Measurements from ENCODE around the gene PDE6G.

The PDE6G gene

DNA sequence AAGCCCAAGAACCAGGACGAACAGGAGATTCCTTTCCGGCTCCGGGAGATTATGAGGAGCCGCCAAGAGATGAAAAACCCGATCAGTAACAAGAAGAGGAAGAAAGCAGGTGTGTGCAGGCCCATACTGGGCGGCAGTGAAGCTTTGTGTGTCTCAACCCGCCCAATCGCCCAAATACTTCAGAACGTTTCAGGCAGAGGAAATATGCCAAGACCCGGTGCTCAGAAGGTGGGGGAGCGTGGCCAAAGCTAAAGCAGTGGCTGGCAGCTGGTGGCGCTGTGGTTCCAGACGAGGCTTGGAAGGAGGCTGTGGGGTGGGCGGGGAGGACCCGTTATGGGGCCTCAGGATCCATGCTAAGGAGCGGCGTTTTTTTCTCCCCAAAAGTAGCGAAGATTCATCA is 11.4 kb upstream of the PDE6G start:
- H3K4me3 ChIP-seq (ENCODE audit: control insufficient read depth in 1 of 7, extremely low read depth in 1 of 7, insufficient read depth in 4 of 7, low read depth in 2 of 7, low read length in 6 of 7): peak overlapping the region in 2 of 7 experiments; percentile 34 to 51
- peak overlapping the region in 1 of 2 experiments; percentile 91 for H3K27ac ChIP-seq (ENCODE audit: insufficient read depth in 1 of 2, low read depth in 1 of 2, low read length in 2 of 2, poor library complexity in 1 of 2, severe bottlenecking in 2 of 2)
- no peaks in the 10 kb centered on the region for H3K27me3 ChIP-seq (replicated peaks in 2 of 5; ENCODE audit: control insufficient read depth in 4 of 5, insufficient read depth in 5 of 5, low read length in 4 of 5)
- H3K9me3 ChIP-seq (ENCODE audit: control extremely low read depth in 1 of 5, control insufficient read depth in 4 of 5, insufficient read depth in 2 of 5, low read depth in 1 of 5, low read length in 4 of 5): no peaks in the 10 kb centered on the region
- H3K4me1 ChIP-seq (ENCODE audit: control extremely low read depth in 1 of 4, control insufficient read depth in 4 of 4, insufficient read depth in 4 of 4, low read length in 3 of 4): peaks cover 4 to 30% (median 22%) of the 10 kb centered on the region in 4 experiments
- WGBS (ENCODE audit: insufficient coverage): 90% methylated on average over 17 of the region's 18 CpGs
- CTCF ChIA-PET: interaction anchor here (1.1 kb wide), 1 partner anchor 10 kb away, joined by 3 read pairs; no protein-coding TSS in a partner anchor
- peak in 2 of 3 donors; percentile 22 to 31 for DNase-seq
- POLR2A ChIA-PET: interaction anchor here (0.5 kb wide), 1 partner anchor 852 kb away, joined by 3 read pairs; no protein-coding TSS in a partner anchor
- H3K36me3 ChIP-seq (ENCODE audit: control insufficient read depth in 4 of 4, insufficient read depth in 4 of 4, low read length in 3 of 4): peaks cover 5 to 55% (median 37%) of the 10 kb centered on the region in 4 experiments

- Histone ChIP-seq H3K4me1 (ENCODE audit: control extremely low read depth in 1 of 4, control insufficient read depth in 4 of 4, insufficient read depth in 4 of 4, low read length in 3 of 4) (peaks cover 4 to 30% (median 22%) of the 10 kb centered on the region in 4 experiments), H3K27ac (ENCODE audit: insufficient read depth in 1 of 2, low read depth in 1 of 2, low read length in 2 of 2, poor library complexity in 1 of 2, severe bottlenecking in 2 of 2) (peak within 1 kb of the TSS; percentile 66 to 91), H3K27me3 (replicated peaks in 2 of 5; ENCODE audit: control insufficient read depth in 4 of 5, insufficient read depth in 5 of 5, low read length in 4 of 5) (no peaks in the 10 kb centered on the region), H3K4me3 (ENCODE audit: control insufficient read depth in 1 of 7, extremely low read depth in 1 of 7, insufficient read depth in 4 of 7, low read depth in 2 of 7, low read length in 6 of 7) (peak within 1 kb of the TSS; percentile 63 to 99 (median 86)), H3K9me3 (ENCODE audit: control extremely low read depth in 1 of 5, control insufficient read depth in 4 of 5, insufficient read depth in 2 of 5, low read depth in 1 of 5, low read length in 4 of 5) (no peaks in the 10 kb centered on the region), H3K36me3 (ENCODE audit: control insufficient read depth in 4 of 4, insufficient read depth in 4 of 4, low read length in 3 of 4) (peaks cover 3 to 44% (median 25%) of the 10 kb centered on the region in 4 experiments)
- DNase-seq: peak; percentile 94 to 96 (median 96)
- ChIA-PET POLR2A (interaction anchor here (0.5 to 2.1 kb wide), 4 partner anchors 9 to 30 kb away, joined by 3 to 7 read pairs (median 4); partner anchors contain the start of genes ARL16, HGS, NPLOC4 and TSPAN10), CTCF (interaction anchor here (0.8 to 1.5 kb wide), 2 partner anchors 12 to 18 kb away, joined by 3 read pairs; partner anchors contain the start of genes ARL16 and HGS)
- WGBS (ENCODE audit: insufficient coverage): 0% methylated on average over 92 of the region's 96 CpGs
Measured at GRCh38 chr17:81666342-81667191, 10.2 kb upstream of the PDE6G start, which contains the start of the genes CCDC137 and OXLD1. TSS of gene CCDC137 (plus strand) at chr17:81666737. CDS start at chr17:81666767, 30 bp downstream. TSS of gene OXLD1 (minus strand) at chr17:81666605. CDS start at chr17:81666577, 28 bp downstream.

DNA sequence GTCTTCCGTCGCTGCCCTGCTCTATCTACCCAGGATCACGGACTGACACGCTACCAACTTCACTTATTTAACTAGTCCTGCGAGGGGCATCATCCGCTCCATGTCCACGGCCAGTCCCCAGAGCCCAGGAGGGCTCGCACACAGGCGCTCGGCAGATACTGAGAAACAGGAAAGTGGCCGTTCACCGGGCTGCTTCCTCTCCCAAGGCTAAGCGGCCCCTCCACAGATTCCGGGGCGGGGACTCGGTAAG is 9.7 kb upstream of the PDE6G start:
- no peaks in the 10 kb centered on the region for H3K27me3 ChIP-seq (replicated peaks in 2 of 5; ENCODE audit: control insufficient read depth in 4 of 5, insufficient read depth in 5 of 5, low read length in 4 of 5)
- H3K4me1 ChIP-seq (ENCODE audit: control extremely low read depth in 1 of 4, control insufficient read depth in 4 of 4, insufficient read depth in 4 of 4, low read length in 3 of 4): peaks cover 4 to 30% (median 22%) of the 10 kb centered on the region in 4 experiments
- POLR2A ChIA-PET: interaction anchor here (0.5 to 2.1 kb wide), 4 partner anchors 9 to 29 kb away, joined by 3 to 7 read pairs (median 4); partner anchors contain the start of genes ARL16, HGS, NPLOC4 and TSPAN10
- H3K27ac ChIP-seq (ENCODE audit: insufficient read depth in 1 of 2, low read depth in 1 of 2, low read length in 2 of 2, poor library complexity in 1 of 2, severe bottlenecking in 2 of 2): peak overlapping the region; percentile 66 to 91
- peaks cover 3 to 38% (median 21%) of the 10 kb centered on the region in 4 experiments for H3K36me3 ChIP-seq (ENCODE audit: control insufficient read depth in 4 of 4, insufficient read depth in 4 of 4, low read length in 3 of 4)
- peak overlapping the region; percentile 63 to 99 (median 86) for H3K4me3 ChIP-seq (ENCODE audit: control insufficient read depth in 1 of 7, extremely low read depth in 1 of 7, insufficient read depth in 4 of 7, low read depth in 2 of 7, low read length in 6 of 7)
- H3K9me3 ChIP-seq (ENCODE audit: control extremely low read depth in 1 of 5, control insufficient read depth in 4 of 5, insufficient read depth in 2 of 5, low read depth in 1 of 5, low read length in 4 of 5): no peaks in the 10 kb centered on the region
- WGBS (ENCODE audit: insufficient coverage): under 1% methylated on average over 16 of the region's 16 CpGs
- DNase-seq: peak; percentile 58 to 83 (median 74)
- CTCF ChIA-PET: interaction anchor here (0.8 to 1.5 kb wide), 2 partner anchors 12 to 18 kb away, joined by 3 read pairs; partner anchors contain the start of genes ARL16 and HGS

DNA sequence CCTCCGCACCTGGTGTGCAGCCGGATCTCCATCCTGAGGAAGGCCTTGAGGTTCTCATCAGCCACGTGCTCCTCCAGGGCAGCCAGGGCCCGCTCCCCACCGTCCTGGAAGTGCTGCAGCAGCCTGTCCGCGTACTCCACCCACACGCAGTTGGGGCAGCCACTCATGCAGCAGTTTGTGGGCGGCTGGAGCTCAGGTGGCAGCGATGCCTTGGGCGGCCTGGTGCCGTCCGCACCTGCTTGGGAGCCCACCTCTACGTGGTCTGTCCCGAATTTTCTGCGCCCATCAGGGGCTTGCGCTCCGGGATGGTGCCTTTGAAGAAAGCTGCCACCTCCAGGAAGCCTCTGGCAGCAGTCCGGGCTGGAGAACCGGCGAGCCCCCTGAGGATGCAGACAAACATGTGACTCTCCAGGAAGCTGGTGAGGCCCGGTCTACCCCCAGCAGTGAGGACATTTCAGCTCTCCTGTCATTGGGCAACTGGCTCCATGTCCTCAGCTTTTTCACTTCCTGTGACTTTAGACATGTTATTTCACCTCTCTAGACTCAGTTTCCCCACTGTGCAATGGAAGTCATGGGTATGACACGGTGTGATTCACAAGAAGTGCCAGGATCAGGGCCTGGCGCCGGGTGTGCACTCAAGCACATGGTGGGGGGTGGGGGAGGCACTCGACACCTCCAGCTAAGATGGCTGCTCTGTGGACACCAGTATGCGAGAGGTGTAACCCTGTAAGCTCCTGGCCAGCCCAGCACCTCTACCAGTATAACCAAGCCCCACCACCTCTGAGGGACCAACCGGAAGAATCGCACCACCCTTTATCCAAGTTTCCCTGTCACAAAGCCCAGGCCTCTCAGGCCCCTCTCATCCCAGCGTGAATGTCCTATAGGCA is 9.1 kb upstream of the PDE6G start:
- ChIA-PET CTCF (interaction anchor here (1.5 to 1.8 kb wide), 2 partner anchors 10 to 13 kb away, joined by 3 to 5 read pairs; no protein-coding TSS in a partner anchor), POLR2A (interaction anchor here (1.4 to 2.1 kb wide), 3 partner anchors 10 to 29 kb away, joined by 3 to 7 read pairs (median 4); partner anchors contain the start of genes ARL16, HGS, NPLOC4 and TSPAN10)
- H3K36me3 ChIP-seq (ENCODE audit: control insufficient read depth in 4 of 4, insufficient read depth in 4 of 4, low read length in 3 of 4): peaks cover 3 to 35% (median 17%) of the 10 kb centered on the region in 4 experiments
- 63% methylated on average over 25 of the region's 30 CpGs for WGBS (ENCODE audit: insufficient coverage)
- H3K4me3 ChIP-seq (ENCODE audit: control insufficient read depth in 1 of 7, extremely low read depth in 1 of 7, insufficient read depth in 4 of 7, low read depth in 2 of 7, low read length in 6 of 7): peak overlapping the region; percentile 63 to 99 (median 86)
- H3K27ac ChIP-seq (ENCODE audit: insufficient read depth in 1 of 2, low read depth in 1 of 2, low read length in 2 of 2, poor library complexity in 1 of 2, severe bottlenecking in 2 of 2): peak overlapping the region; percentile 66 to 91
- no peaks in the 10 kb centered on the region for H3K27me3 ChIP-seq (replicated peaks in 2 of 5; ENCODE audit: control insufficient read depth in 4 of 5, insufficient read depth in 5 of 5, low read length in 4 of 5)
- peaks cover 4 to 30% (median 22%) of the 10 kb centered on the region in 4 experiments for H3K4me1 ChIP-seq (ENCODE audit: control extremely low read depth in 1 of 4, control insufficient read depth in 4 of 4, insufficient read depth in 4 of 4, low read length in 3 of 4)
- no peaks in the 10 kb centered on the region for H3K9me3 ChIP-seq (ENCODE audit: control extremely low read depth in 1 of 5, control insufficient read depth in 4 of 5, insufficient read depth in 2 of 5, low read depth in 1 of 5, low read length in 4 of 5)
- DNase-seq: peak; percentile 11 to 61 (median 48)

DNA sequence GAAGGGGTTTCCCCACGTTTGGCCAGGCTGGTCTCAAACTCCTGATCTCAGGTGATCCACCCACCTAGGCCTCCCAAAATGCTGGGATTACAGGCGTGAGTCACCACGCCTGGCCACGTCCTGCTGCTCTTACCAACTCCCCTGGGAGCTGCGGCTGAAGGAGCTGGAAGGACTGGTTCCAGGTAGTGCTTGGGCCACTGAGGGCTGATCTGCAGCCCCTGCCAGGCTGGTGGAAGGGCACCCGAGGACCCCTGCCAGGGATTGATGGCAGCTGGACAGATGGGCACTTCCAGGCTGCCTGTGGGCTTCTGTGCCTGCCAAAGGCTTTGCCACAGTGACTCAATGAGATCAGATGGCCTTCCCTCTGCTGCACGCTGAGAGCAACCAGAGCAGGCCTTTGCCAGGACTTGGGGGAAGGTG is 7.7 kb upstream of the PDE6G start:
- Histone ChIP-seq H3K36me3 (ENCODE audit: control insufficient read depth in 4 of 4, insufficient read depth in 4 of 4, low read length in 3 of 4) (peaks cover 0 to 23% (median 8%) of the 10 kb centered on the region in 4 experiments), H3K4me1 (ENCODE audit: control extremely low read depth in 1 of 4, control insufficient read depth in 4 of 4, insufficient read depth in 4 of 4, low read length in 3 of 4) (peaks cover 4 to 30% (median 22%) of the 10 kb centered on the region in 4 experiments), H3K4me3 (ENCODE audit: control insufficient read depth in 1 of 7, extremely low read depth in 1 of 7, insufficient read depth in 4 of 7, low read depth in 2 of 7, low read length in 6 of 7) (no peak overlapping the region), H3K27ac (ENCODE audit: insufficient read depth in 1 of 2, low read depth in 1 of 2, low read length in 2 of 2, poor library complexity in 1 of 2, severe bottlenecking in 2 of 2) (peak overlapping the region in 1 of 2 experiments; percentile 70), H3K27me3 (replicated peaks in 2 of 5; ENCODE audit: control insufficient read depth in 4 of 5, insufficient read depth in 5 of 5, low read length in 4 of 5) (no peaks in the 10 kb centered on the region), H3K9me3 (ENCODE audit: control extremely low read depth in 1 of 5, control insufficient read depth in 4 of 5, insufficient read depth in 2 of 5, low read depth in 1 of 5, low read length in 4 of 5) (no peaks in the 10 kb centered on the region)
- CTCF ChIA-PET: interaction anchor here (1.8 kb wide), 1 partner anchor 12 kb away, joined by 5 read pairs; no protein-coding TSS in a partner anchor
- DNase-seq: no peak
- 96% methylated on average over 7 of the region's 7 CpGs for WGBS (ENCODE audit: insufficient coverage)
- POLR2A ChIA-PET: no interaction called here

DNA sequence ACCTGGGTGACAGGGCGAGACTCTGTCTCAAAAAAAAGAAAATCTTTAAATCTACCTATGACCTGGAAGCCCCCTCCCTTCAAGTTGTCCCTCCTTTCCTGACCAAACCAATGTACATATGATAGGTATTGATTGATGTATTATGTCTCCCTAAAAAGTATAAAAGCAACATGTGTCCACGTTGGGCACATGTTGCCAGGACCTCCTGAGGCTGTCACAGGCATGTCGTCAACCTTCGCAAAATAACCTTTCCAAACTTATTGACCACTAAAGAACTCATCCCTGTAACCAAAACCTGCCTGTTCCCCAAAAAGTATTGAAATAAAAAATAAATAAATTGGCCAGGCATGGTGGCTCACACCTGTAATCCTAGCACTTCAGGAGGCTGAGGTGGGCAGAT is 5.7 kb upstream of the PDE6G start:
- no peaks in the 10 kb centered on the region for H3K9me3 ChIP-seq (ENCODE audit: control extremely low read depth in 1 of 5, control insufficient read depth in 4 of 5, insufficient read depth in 2 of 5, low read depth in 1 of 5, low read length in 4 of 5)
- CTCF ChIA-PET: no interaction called here
- H3K4me1 ChIP-seq (ENCODE audit: control extremely low read depth in 1 of 4, control insufficient read depth in 4 of 4, insufficient read depth in 4 of 4, low read length in 3 of 4): peaks cover 4 to 18% (median 16%) of the 10 kb centered on the region in 4 experiments
- WGBS (ENCODE audit: insufficient coverage): no CpG with 5 or more reads among the region's 4 CpGs
- POLR2A ChIA-PET: no interaction called here
- H3K4me3 ChIP-seq (ENCODE audit: control insufficient read depth in 1 of 7, extremely low read depth in 1 of 7, insufficient read depth in 4 of 7, low read depth in 2 of 7, low read length in 6 of 7): no peak overlapping the region
- H3K27me3 ChIP-seq (replicated peaks in 2 of 5; ENCODE audit: control insufficient read depth in 4 of 5, insufficient read depth in 5 of 5, low read length in 4 of 5): no peaks in the 10 kb centered on the region
- no peak overlapping the region for H3K27ac ChIP-seq (ENCODE audit: insufficient read depth in 1 of 2, low read depth in 1 of 2, low read length in 2 of 2, poor library complexity in 1 of 2, severe bottlenecking in 2 of 2)
- no peak for DNase-seq
- H3K36me3 ChIP-seq (ENCODE audit: control insufficient read depth in 4 of 4, insufficient read depth in 4 of 4, low read length in 3 of 4): peaks cover 0 to 13% (median 4%) of the 10 kb centered on the region in 4 experiments
